Ecto neural progenitor cell (in vitro differentiated cells): Measurements from ENCODE around the gene LCORL.
A peak's percentile ranks its signal among the peaks of the same experiment; 100 is the strongest.
"Not testable (repeated sequence)": the region's sequence is repeated elsewhere in the genome, so short reads cannot be mapped to it uniquely, and the experiment has no call there.

Source experiments
- DNase-seq: peaks from one replicate; pipeline ENCODE4 v3.0.0-alpha.2; 2018; ENCODE audit warnings: low spot score

Gene LCORL

GRCh38 chr4:18021720-18022571 lies at the start of gene LCORL:
Gene LCORL, minus strand, starts transcription at chr4:18021755. Its CDS starts 4 bp downstream, at chr4:18021751.
- DNase-seq = peak; percentile 95

GRCh38 chr4:18069810-18070209 lies 48.3 kb upstream of the LCORL start:
- DNase-seq = no peak

- no peak for DNase-seq
These were observed 45.5 kb upstream of the LCORL start for GRCh38 chr4:18067031-18067430.

GRCh38 chr4:18063079-18063478 lies 41.5 kb upstream of the LCORL start:
- DNase-seq = no peak

- DNase-seq = no peak
These were observed 36.4 kb upstream of the LCORL start for GRCh38 chr4:18057821-18058533.

- no peak for DNase-seq
These were observed 34.5 kb upstream of the LCORL start for GRCh38 chr4:18056030-18056429.

GRCh38 chr4:18052158-18052557 lies 30.6 kb upstream of the LCORL start:
- DNase-seq = no peak

GRCh38 chr4:18051281-18051680 lies 29.7 kb upstream of the LCORL start:
- DNase-seq = no peak

GRCh38 chr4:18050448-18050847 lies 28.9 kb upstream of the LCORL start:
- no peak for DNase-seq

- no peak for DNase-seq
These were observed 27.9 kb upstream of the LCORL start for GRCh38 chr4:18049446-18049845.

GRCh38 chr4:18042754-18043153 lies 21.2 kb upstream of the LCORL start:
- DNase-seq = no peak

- no peak for DNase-seq
These were observed 20.5 kb upstream of the LCORL start for GRCh38 chr4:18042012-18042411.

- no peak for DNase-seq
These were observed 19.6 kb upstream of the LCORL start for GRCh38 chr4:18041114-18041513.

GRCh38 chr4:18039113-18039512 lies 17.6 kb upstream of the LCORL start:
- no peak for DNase-seq

GRCh38 chr4:18036369-18036768 lies 14.8 kb upstream of the LCORL start:
- not testable (repeated sequence) for DNase-seq

GRCh38 chr4:18034099-18034498 lies 12.5 kb upstream of the LCORL start:
- no peak for DNase-seq

GRCh38 chr4:18033111-18034085 lies 11.8 kb upstream of the LCORL start:
- DNase-seq = no peak

GRCh38 chr4:18025288-18025687 lies 3.7 kb upstream of the LCORL start:
- DNase-seq = no peak

- no peak for DNase-seq
These were observed 1.1 kb upstream of the LCORL start for GRCh38 chr4:18022572-18023050.

GRCh38 chr4:18021470-18021719 lies 160 bp downstream of the LCORL start:
- no peak for DNase-seq

- peak; percentile 84 for DNase-seq
These were observed 685 bp downstream of the LCORL start for GRCh38 chr4:18020671-18021469.
